ENCODE results near the gene KLRC2. TPM values are rescaled to one million over a fixed set of nuclear protein-coding genes. Genes with fewer than 3 reads are reported as not detected.

The KLRC2 gene
- total RNA-seq, 2 donors from 2014 or later = 0.52 to 0.66 TPM

DNA sequence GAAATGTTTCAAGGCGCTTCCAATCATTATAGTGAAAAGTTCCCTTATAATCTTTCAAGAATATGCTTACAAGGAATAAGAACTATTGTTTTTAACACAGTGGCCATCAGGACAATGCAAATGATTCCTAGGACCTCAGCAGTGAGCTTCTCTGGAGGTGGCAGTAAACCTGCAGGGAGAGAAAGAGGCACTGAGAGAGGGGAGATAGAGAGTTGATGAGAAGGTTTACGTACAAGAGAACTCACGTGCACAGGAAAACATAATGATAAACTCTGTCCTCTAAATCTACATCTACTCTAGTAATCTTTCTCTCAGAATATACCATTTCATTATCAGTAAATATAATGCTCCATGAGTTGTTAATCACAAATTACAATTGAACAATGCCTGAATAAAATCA is 27.0 kb downstream of the KLRC2 start:
- 62 to 76% methylated on average over 3 of the region's 3 CpGs for WGBS, 2 donors
- H3K9me3 ChIP-seq = no peaks in the 10 kb centered on the region
- TF ChIP-seq, protein P1, sequence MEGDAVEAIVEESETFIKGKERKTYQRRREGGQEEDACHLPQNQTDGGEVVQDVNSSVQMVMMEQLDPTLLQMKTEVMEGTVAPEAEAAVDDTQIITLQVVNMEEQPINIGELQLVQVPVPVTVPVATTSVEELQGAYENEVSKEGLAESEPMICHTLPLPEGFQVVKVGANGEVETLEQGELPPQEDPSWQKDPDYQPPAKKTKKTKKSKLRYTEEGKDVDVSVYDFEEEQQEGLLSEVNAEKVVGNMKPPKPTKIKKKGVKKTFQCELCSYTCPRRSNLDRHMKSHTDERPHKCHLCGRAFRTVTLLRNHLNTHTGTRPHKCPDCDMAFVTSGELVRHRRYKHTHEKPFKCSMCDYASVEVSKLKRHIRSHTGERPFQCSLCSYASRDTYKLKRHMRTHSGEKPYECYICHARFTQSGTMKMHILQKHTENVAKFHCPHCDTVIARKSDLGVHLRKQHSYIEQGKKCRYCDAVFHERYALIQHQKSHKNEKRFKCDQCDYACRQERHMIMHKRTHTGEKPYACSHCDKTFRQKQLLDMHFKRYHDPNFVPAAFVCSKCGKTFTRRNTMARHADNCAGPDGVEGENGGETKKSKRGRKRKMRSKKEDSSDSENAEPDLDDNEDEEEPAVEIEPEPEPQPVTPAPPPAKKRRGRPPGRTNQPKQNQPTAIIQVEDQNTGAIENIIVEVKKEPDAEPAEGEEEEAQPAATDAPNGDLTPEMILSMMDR (IDR thresholded peaks at IDR 0.05) = no peak
- no peak for TF ChIP-seq POLR2A (IDR thresholded peaks at IDR 0.05)
- no peak overlapping the region for H3K27ac ChIP-seq
- H3K4me1 ChIP-seq = no peaks in the 10 kb centered on the region
- no peaks in the 10 kb centered on the region for H3K36me3 ChIP-seq (replicated peaks in 1 of 2; ENCODE audit: insufficient read depth in 1 of 2, low read depth in 2 of 2)
- no peak overlapping the region for H3K4me3 ChIP-seq
- no peak for ATAC-seq
- H3K27me3 ChIP-seq = no peaks in the 10 kb centered on the region
- no peak for DNase-seq
- intact Hi-C loops (cut with DNase I) = no loop called here

DNA sequence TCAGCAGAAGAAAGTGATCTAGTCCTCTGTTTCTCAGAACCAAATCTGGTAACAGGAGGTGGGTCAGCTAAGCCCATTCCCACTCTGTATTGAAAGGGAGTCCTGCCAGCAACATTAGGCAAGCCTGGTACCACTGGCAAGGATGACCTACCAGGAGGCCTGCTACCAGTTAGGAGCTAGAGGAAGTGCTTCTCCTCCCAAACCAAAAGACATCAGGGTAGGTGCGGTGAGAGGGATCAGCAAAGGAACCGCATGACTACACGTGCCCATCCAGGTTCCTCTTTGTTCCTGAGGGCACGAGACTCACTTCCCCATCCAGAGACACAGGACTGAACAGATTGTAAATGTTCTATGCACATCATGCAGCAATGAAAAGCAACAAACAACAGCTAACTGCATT is 29.1 kb downstream of the KLRC2 start:
- ATAC-seq (no peak), DNase-seq (peak in 2 of 4 donors; percentile 12 to 26)
- intact Hi-C loops (cut with DNase I) = no loop called here

DNA sequence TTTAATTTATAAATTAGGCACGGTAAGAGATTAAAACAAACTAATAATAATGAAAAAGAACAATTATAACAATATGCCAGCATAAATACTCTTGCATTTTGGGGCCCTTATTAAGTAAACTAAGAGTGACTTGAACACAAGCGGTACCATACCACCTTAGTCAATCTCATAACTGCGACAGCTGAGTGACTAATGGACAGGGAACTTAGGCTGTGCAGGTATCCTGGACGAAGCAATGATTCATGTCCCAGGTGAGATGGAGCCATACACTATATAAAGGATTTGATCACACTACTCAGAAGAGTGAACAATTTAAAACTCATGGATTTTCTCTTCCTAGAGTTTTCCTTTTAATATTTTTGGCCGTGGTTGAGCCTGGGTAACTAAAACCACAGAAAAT is 30.5 kb downstream of the KLRC2 start:
- Histone ChIP-seq H3K4me3 (no peak overlapping the region), H3K9me3 (no peaks in the 10 kb centered on the region), H3K27ac (no peak overlapping the region), H3K4me1 (no peaks in the 10 kb centered on the region), H3K36me3 (replicated peaks in 1 of 2; ENCODE audit: insufficient read depth in 1 of 2, low read depth in 2 of 2) (no peaks in the 10 kb centered on the region), H3K27me3 (no peaks in the 10 kb centered on the region)
- ATAC-seq = no peak
- intact Hi-C loops (cut with DNase I) = no loop called here
- WGBS, 2 donors = 86 to 89% methylated on average over 5 of the region's 5 CpGs
- DNase-seq = no peak
- TF ChIP-seq, protein P1 (IDR thresholded peaks at IDR 0.05) = no peak
- TF ChIP-seq POLR2A (IDR thresholded peaks at IDR 0.05) = no peak

More for the DNA sequence above, 29.1 kb downstream of the KLRC2 start:
- no peak overlapping the region for H3K27ac ChIP-seq
- no peaks in the 10 kb centered on the region for H3K4me1 ChIP-seq
- no peaks in the 10 kb centered on the region for H3K36me3 ChIP-seq (replicated peaks in 1 of 2; ENCODE audit: insufficient read depth in 1 of 2, low read depth in 2 of 2)
- no peaks in the 10 kb centered on the region for H3K9me3 ChIP-seq
- H3K27me3 ChIP-seq = no peaks in the 10 kb centered on the region
- no peak overlapping the region for H3K4me3 ChIP-seq
- TF ChIP-seq POLR2A (IDR thresholded peaks at IDR 0.05) = no peak
- TF ChIP-seq, protein P1 (IDR thresholded peaks at IDR 0.05) = no peak
- WGBS, 2 donors = 47 to 61% methylated on average over 4 of the region's 4 CpGs

DNA sequence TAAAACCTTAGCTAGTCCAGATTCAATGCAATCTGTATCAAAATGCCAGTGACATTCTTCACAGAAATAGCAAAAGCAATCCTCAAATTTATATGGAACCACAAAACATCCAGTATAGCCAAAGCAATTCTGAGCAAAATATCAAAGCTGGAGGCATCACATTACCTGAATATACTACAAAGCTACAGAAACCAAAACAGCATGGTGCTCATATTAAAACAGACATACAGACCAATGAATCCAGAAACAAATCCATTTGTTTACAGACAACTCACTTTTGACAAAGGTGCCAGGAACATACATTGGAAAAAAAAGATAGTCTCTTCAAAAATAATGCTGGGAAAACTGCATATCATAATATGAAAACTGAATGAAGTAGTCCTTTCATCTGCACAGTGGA is 31.0 kb downstream of the KLRC2 start:
- ATAC-seq (no peak), DNase-seq (no peak)
- Histone ChIP-seq H3K36me3 (replicated peaks in 1 of 2; ENCODE audit: insufficient read depth in 1 of 2, low read depth in 2 of 2) (no peaks in the 10 kb centered on the region), H3K9me3 (no peaks in the 10 kb centered on the region), H3K4me3 (no peak overlapping the region), H3K4me1 (no peaks in the 10 kb centered on the region), H3K27ac (no peak overlapping the region), H3K27me3 (no peaks in the 10 kb centered on the region)
- TF ChIP-seq POLR2A (IDR thresholded peaks at IDR 0.05) = no peak
- TF ChIP-seq, protein P1 (IDR thresholded peaks at IDR 0.05) = no peak
- intact Hi-C loops (cut with DNase I) = no loop called here

DNA sequence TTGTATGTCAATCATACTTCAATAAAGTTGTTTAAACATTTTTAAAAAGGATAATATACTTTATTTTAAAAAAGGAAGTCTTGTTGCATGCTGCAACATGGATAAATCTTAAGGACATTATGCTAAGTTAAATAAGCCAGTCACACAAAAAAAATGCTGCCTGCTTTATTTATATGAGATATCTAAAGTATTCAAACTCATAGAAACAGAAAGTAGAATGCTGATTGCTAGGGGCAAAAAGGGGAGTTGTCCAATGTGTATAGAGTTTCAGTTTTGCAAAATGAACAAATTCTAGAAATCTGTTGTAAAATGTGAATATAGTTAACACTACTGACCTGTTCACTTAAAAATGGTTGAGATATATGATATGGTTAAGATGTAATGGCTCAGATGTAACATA is 35.0 kb downstream of the KLRC2 start:
- H3K36me3 ChIP-seq (replicated peaks in 1 of 2; ENCODE audit: insufficient read depth in 1 of 2, low read depth in 2 of 2) = no peaks in the 10 kb centered on the region
- DNase-seq (no peak), ATAC-seq (no peak)
- no peaks in the 10 kb centered on the region for H3K27me3 ChIP-seq
- intact Hi-C loops (cut with DNase I) = no loop called here
- no peak overlapping the region for H3K4me3 ChIP-seq
- no peaks in the 10 kb centered on the region for H3K9me3 ChIP-seq
- no peak overlapping the region for H3K27ac ChIP-seq
- H3K4me1 ChIP-seq = no peaks in the 10 kb centered on the region
- TF ChIP-seq, protein P1 (IDR thresholded peaks at IDR 0.05) = no peak
- no peak for TF ChIP-seq POLR2A (IDR thresholded peaks at IDR 0.05)
